H1 (cell line): ENCODE results near the gene ARHGEF7. TPM values are rescaled to one million over a fixed set of nuclear protein-coding genes. Genes with fewer than 3 reads are reported as not detected.

Experiments used
- CTCF ChIA-PET: fragments of 300-600 bp; sonication (Branson Sonifier 250); formaldehyde crosslinking; loops from one replicate; lab custom pipeline; 2021; ENCODE audit not compliant: partially characterized antibody; lab: Charles Lee
- POLR2A ChIA-PET: fragments of 300-600 bp; sonication (Branson Sonifier 250); formaldehyde crosslinking; loops from one replicate; lab custom pipeline; 2021; ENCODE audit warnings: inconsistent platforms; ENCODE audit not compliant: partially characterized antibody; lab: Charles Lee
- DNase-seq, 2 experiments: peaks; one replicate each; pipeline versions ENCODE4 v3.0.0 to v3.0.0-alpha.2; 2010 to 2022; ENCODE audit warnings: low spot score in 2 of 2, low read depth in 1 of 2, mixed read lengths in 1 of 2
- FAIRE-seq: peaks from 2 replicates; lab custom pipeline; 2011; peaks lifted over from hg19 to GRCh38; lab: Jason Lieb, UNC
- H2AFZ ChIP-seq: 2 replicates; pipeline ENCODE4 v1.8.1; 2012; ENCODE audit warnings: low read length, inconsistent platforms
- H2AK5ac ChIP-seq: 2 replicates; pipeline ENCODE4 v1.6.1; 2013; ENCODE audit warnings: low read depth, low read length
- H2BK120ac ChIP-seq: replicated peaks from 2 replicates; pipeline ENCODE3; 2013; ENCODE audit warnings: low read depth, low read length, inconsistent platforms
- H2BK12ac ChIP-seq: 2 replicates; pipeline ENCODE4 v1.6.1; 2013; ENCODE audit warnings: low read depth, low read length
- H2BK15ac ChIP-seq: 2 replicates; pipeline ENCODE4 v1.6.1; 2013; ENCODE audit warnings: low read length
- H2BK20ac ChIP-seq: 2 replicates; pipeline ENCODE4 v1.6.1; 2013; ENCODE audit warnings: low read length
- H2BK5ac ChIP-seq: 2 replicates; pipeline ENCODE4 v1.6.1; 2013; ENCODE audit warnings: low read depth, low read length
- H3K14ac ChIP-seq: 2 replicates; pipeline ENCODE4 v1.6.1; 2013; ENCODE audit warnings: inconsistent platforms; ENCODE audit not compliant: insufficient read length
- H3K18ac ChIP-seq: 2 replicates; pipeline ENCODE4 v1.6.1; 2013; ENCODE audit warnings: low read length; ENCODE audit errors: extremely low read depth
- H3K23ac ChIP-seq: 2 replicates; pipeline ENCODE4 v1.6.1; 2013; ENCODE audit warnings: inconsistent platforms; ENCODE audit not compliant: insufficient read length
- H3K23me2 ChIP-seq: 2 replicates; pipeline ENCODE4 v1.6.1; 2013; ENCODE audit warnings: low read depth, low read length
- H3K27ac ChIP-seq: 2 replicates; pipeline ENCODE4 v1.6.1; 2011; ENCODE audit warnings: low read depth, low read length, inconsistent platforms
- H3K27me3 ChIP-seq, 4 experiments: replicated peaks in 1 of 4; 1 replicate in 1 of 4; 2 replicates in 3 of 4; pipeline versions ENCODE4 v1.6.1 to v1.8.1; 2011 to 2013; ENCODE audit warnings: low read length in 3 of 4, mild to moderate bottlenecking in 3 of 4, inconsistent platforms in 2 of 4, mixed read lengths in 2 of 4, moderate library complexity in 1 of 4; ENCODE audit not compliant: control insufficient read depth in 3 of 4, insufficient read depth in 3 of 4; ENCODE audit errors: extremely low read depth in 1 of 4
- H3K36me3 ChIP-seq, 4 experiments: 2 replicates each; pipeline versions ENCODE4 v1.6.1 to v1.8.1; 2011 to 2013; ENCODE audit warnings: mild to moderate bottlenecking in 4 of 4, low read length in 3 of 4, moderate library complexity in 2 of 4, control low read depth in 1 of 4, inconsistent platforms in 1 of 4; ENCODE audit not compliant: insufficient read depth in 4 of 4, control insufficient read depth in 2 of 4
- H3K4ac ChIP-seq: replicated peaks from 2 replicates; pipeline ENCODE3; 2013; ENCODE audit warnings: low read length, low read depth, mixed read lengths, inconsistent platforms; ENCODE audit not compliant: insufficient read length
- H3K4me1 ChIP-seq, 4 experiments: replicated peaks in 1 of 4; 1 replicate in 1 of 4; 2 replicates in 3 of 4; pipeline versions ENCODE4 v1.6.1 to v1.8.1; 2011 to 2013; ENCODE audit warnings: low read length in 3 of 4, inconsistent platforms in 2 of 4, mixed read lengths in 1 of 4; ENCODE audit not compliant: insufficient read depth in 4 of 4, control insufficient read depth in 3 of 4
- H3K4me2 ChIP-seq, 2 experiments: 2 replicates each; pipeline versions ENCODE4 v1.6.1 to v1.8.1; 2011 to 2013; ENCODE audit warnings: low read depth in 2 of 2, low read length in 2 of 2, control low read depth in 1 of 2, inconsistent platforms in 1 of 2, mild to moderate bottlenecking in 1 of 2; ENCODE audit not compliant: insufficient read depth in 1 of 2
- H3K4me3 ChIP-seq, 4 experiments: fragments of 200-600, 300-600 bp in 1 of 4; sonication (generic), shearing (Covaris generic), sonication (Bioruptor Twin) in 1 of 4; 2 replicates each; pipeline versions ENCODE4 v1.5.1 to v1.8.1; 2011 to 2016; ENCODE audit warnings: low read length in 4 of 4, low read depth in 3 of 4, control low read depth in 2 of 4, inconsistent platforms in 2 of 4, mild to moderate bottlenecking in 2 of 4, mixed read lengths in 1 of 4, moderate library complexity in 1 of 4; ENCODE audit not compliant: insufficient read depth in 2 of 4; ENCODE audit errors: extremely low read depth in 1 of 4
- H3K56ac ChIP-seq: replicated peaks from 2 replicates; pipeline ENCODE3; 2013; ENCODE audit warnings: low read depth, mild to moderate bottlenecking, mixed read lengths, low read length, inconsistent platforms; ENCODE audit not compliant: insufficient read length
- H3K79me1 ChIP-seq: 2 replicates; pipeline ENCODE4 v1.6.1; 2013; ENCODE audit warnings: low read depth, low read length, control low read depth
- H3K79me2 ChIP-seq, 2 experiments: 2 replicates each; pipeline versions ENCODE4 v1.6.1 to v1.8.1; 2012 to 2013; ENCODE audit warnings: low read length in 2 of 2, mild to moderate bottlenecking in 2 of 2, inconsistent platforms in 1 of 2; ENCODE audit not compliant: insufficient read depth in 2 of 2, control insufficient read depth in 1 of 2
- H3K9ac ChIP-seq, 4 experiments: replicated peaks in 1 of 4; 1 replicate in 1 of 4; 2 replicates in 3 of 4; pipeline versions ENCODE4 v1.6.1 to v1.8.1; 2011 to 2013; ENCODE audit warnings: low read depth in 3 of 4, low read length in 3 of 4, control low read depth in 2 of 4, mild to moderate bottlenecking in 2 of 4, moderate library complexity in 2 of 4, inconsistent platforms in 1 of 4; ENCODE audit errors: extremely low read depth in 1 of 4
- H3K9me3 ChIP-seq, 2 experiments: 2 replicates each; pipeline versions ENCODE4 v1.6.1 to v1.8.1; 2012 to 2013; ENCODE audit warnings: mild to moderate bottlenecking in 2 of 2, moderate library complexity in 2 of 2, control low read depth in 1 of 2, inconsistent platforms in 1 of 2, low read depth in 1 of 2, low read length in 1 of 2, mixed read lengths in 1 of 2; ENCODE audit not compliant: insufficient read depth in 2 of 2
- H4K20me1 ChIP-seq, 2 experiments: replicated peaks in 1 of 2; 2 replicates each; pipeline versions ENCODE3 to v1.8.1; 2011 to 2013; ENCODE audit warnings: inconsistent platforms in 2 of 2, low read length in 2 of 2, mild to moderate bottlenecking in 1 of 2; ENCODE audit not compliant: insufficient read depth in 2 of 2, control insufficient read depth in 1 of 2
- H4K5ac ChIP-seq: 2 replicates; pipeline ENCODE4 v1.6.1; 2013; ENCODE audit warnings: low read length, low read depth, mixed read lengths, inconsistent platforms; ENCODE audit not compliant: insufficient read length
- H4K8ac ChIP-seq: 2 replicates; pipeline ENCODE4 v1.8.0; 2013; ENCODE audit warnings: mild to moderate bottlenecking, moderate library complexity, low read length, inconsistent platforms; ENCODE audit not compliant: insufficient read depth; ENCODE audit errors: extremely low read depth
- H4K91ac ChIP-seq: replicated peaks from 2 replicates; pipeline ENCODE3; 2013; ENCODE audit warnings: low read length, mixed read lengths, inconsistent platforms; ENCODE audit not compliant: insufficient read length
- NRF1 ChIP-seq: IDR thresholded peaks from 2 replicates; pipeline ENCODE4 v1.6.1; 2011; ENCODE audit warnings: mild to moderate bottlenecking, low read depth, low read length, improper control_type of control experiment
- POLR2A ChIP-seq, 2 experiments: IDR thresholded peaks; 1 replicate in 1 of 2; 2 replicates in 1 of 2; pipeline ENCODE4 v1.6.1; 2011; ENCODE audit warnings: low read depth in 2 of 2, low read length in 2 of 2, mild to moderate bottlenecking in 2 of 2; ENCODE audit errors: control extremely low read depth in 1 of 2
- RAD21 ChIP-seq, 2 experiments: IDR thresholded peaks in 1 of 2; conservative IDR thresholded peaks in 1 of 2; 2 replicates each; pipeline ENCODE4 v1.6.1; 2011; ENCODE audit warnings: low read depth in 2 of 2, low read length in 2 of 2, improper control_type of control experiment in 1 of 2, inconsistent platforms in 1 of 2, mild to moderate bottlenecking in 1 of 2, moderate library complexity in 1 of 2
- RBBP5 ChIP-seq: IDR thresholded peaks from 2 replicates; pipeline ENCODE4 v1.7.1; 2012; ENCODE audit warnings: low read depth, mild to moderate bottlenecking, inconsistent platforms, low read length, moderate library complexity, borderline replicate concordance
- RNF2 ChIP-seq: fragments of 200-900, 300-1000 bp; sonication (generic); IDR thresholded peaks from 2 replicates; pipeline ENCODE4 v1.7.1; 2016; ENCODE audit warnings: borderline replicate concordance, low read depth, mild to moderate bottlenecking, antibody characterized with exemption, low read length; ENCODE audit not compliant: poor library complexity, severe bottlenecking; ENCODE audit errors: missing control alignments
- SP2 ChIP-seq: IDR thresholded peaks from 2 replicates; pipeline ENCODE4 v1.6.1; 2012; ENCODE audit warnings: mild to moderate bottlenecking, low read length, inconsistent platforms
- TBP ChIP-seq: IDR thresholded peaks from 2 replicates; pipeline ENCODE4 v1.6.1; 2011; ENCODE audit warnings: low read depth, low read length, improper control_type of control experiment
- TCF12 ChIP-seq: IDR thresholded peaks from 2 replicates; pipeline ENCODE4 v1.6.1; 2011; ENCODE audit warnings: low read depth, mild to moderate bottlenecking, low read length
- WGBS, 2 experiments: shearing (Covaris generic) in 1 of 2; methylation state at CpG; one replicate each; pipeline versions ENCODE4 v1.1.6 to v1.1.7; 2013 to 2015; ENCODE audit warnings: low lambda C conversion rate in 2 of 2, mixed read lengths in 2 of 2, inconsistent platforms in 1 of 2, low coverage in 1 of 2, missing lambda C conversion rate in 1 of 2; ENCODE audit not compliant: insufficient replicate concordance in 2 of 2, insufficient coverage in 1 of 2, insufficient read length in 1 of 2; ENCODE audit errors: extremely low coverage in 1 of 2, missing lambda C conversion rate in 1 of 2; 5-methylcytosine and 5-hydroxymethylcytosine counted together
- polyA plus RNA-seq, 7 experiments: library from polyadenylated mRNA; depleted of rRNA in 3 of 7; stranded (reverse) in 5 of 7; unstranded in 2 of 7; fragments of >200 nt in 5 of 7; fragments of 200-250 nt in 2 of 7; gene quantifications; 1 replicate in 5 of 7; 2 replicates in 1 of 7; 4 replicates in 1 of 7; pipeline versions ENCODE4 v1.2.1 to v1.2.3, GENCODE V29; 2011 to 2013; ENCODE audit warnings: missing spikeins in 2 of 7, mixed read lengths in 2 of 7
- total RNA-seq: library from RNA; stranded (reverse); fragmentation: NEBNext Ultra II Directional; extraction: Animal tissue kit (Norgen Biotek cat#: 25700); gene quantifications from 2 replicates; pipeline ENCODE4 v1.2.1, GENCODE V29; 2021

Gene ARHGEF7
- total and polyA plus RNA-seq, 2 of the 8 experiments (the other 6 are each of a cell fraction or from before 2014, with no cell fraction given) = 26.2 to 56.5 TPM

- H3K4me1 ChIP-seq = peaks cover 0 to 2% (median 0%) of the 10 kb centered on the region in 4 experiments; a peak in 1 of 7 replicates
- H3K79me1 ChIP-seq = peaks cover 6% of the 10 kb centered on the region; the same call in 1 of the 2 replicates
- no peak overlapping the region for H4K8ac ChIP-seq
- H3K4me2 ChIP-seq = no peak overlapping the region
- H4K5ac ChIP-seq = no peak overlapping the region
- H3K56ac ChIP-seq = no peak overlapping the region
- H2BK12ac ChIP-seq = no peak overlapping the region
- H3K9ac ChIP-seq = no peak overlapping the region
- ChIA-PET POLR2A (no interaction called here), CTCF (interaction anchor here (1.5 to 2.3 kb wide), 2 partner anchors 28 to 80 kb away, joined by 3 to 11 read pairs; no protein-coding TSS in a partner anchor)
- H3K14ac ChIP-seq = no peak overlapping the region
- no peak overlapping the region for H2BK120ac ChIP-seq
- peaks cover 2% of the 10 kb centered on the region; the same call in 1 of the 2 replicates for H3K23me2 ChIP-seq
- peaks cover 6 to 13% of the 10 kb centered on the region in 2 experiments for H4K20me1 ChIP-seq
- H3K79me2 ChIP-seq = peaks cover 19 to 74% of the 10 kb centered on the region in 2 experiments
- no peaks in the 10 kb centered on the region for H3K9me3 ChIP-seq
- no peak overlapping the region for H3K27ac ChIP-seq
- H3K18ac ChIP-seq = no peak overlapping the region
- H3K27me3 ChIP-seq = peaks cover 0 to 1% (median 0%) of the 10 kb centered on the region in 4 experiments; a peak in 1 of 7 replicates
- H2BK20ac ChIP-seq = no peak overlapping the region
- DNase-seq (no peak), FAIRE-seq (no peak)
- TF ChIP-seq POLR2A (IDR thresholded peaks at IDR 0.05; ENCODE audit: control extremely low read depth in 1 of 2, low read depth in 2 of 2, low read length in 2 of 2) = no peak
- no peak for TF ChIP-seq SP2
- TF ChIP-seq RAD21 (IDR thresholded peaks at IDR 0.05 in 1 of 2, conservative IDR thresholded peaks at IDR 0.05 in 1 of 2; ENCODE audit: low read depth in 2 of 2, low read length in 2 of 2) = no peak
- TF ChIP-seq RBBP5 = no peak
- TF ChIP-seq TBP = no peak
- no peak for TF ChIP-seq RNF2
- no peak for TF ChIP-seq NRF1
- no peak for TF ChIP-seq TCF12
- no peak overlapping the region for H2AK5ac ChIP-seq
- no peak overlapping the region for H2BK15ac ChIP-seq
- 93% methylated on average over 1 of the region's 1 CpG; no CpG with 5 or more reads in 1 of the 2 experiments for WGBS, 2 experiments
- H4K91ac ChIP-seq = no peak overlapping the region
- no peak overlapping the region for H3K4me3 ChIP-seq
- no peak overlapping the region for H3K4ac ChIP-seq
- H3K36me3 ChIP-seq = peaks cover 0 to 9% (median 0%) of the 10 kb centered on the region in 4 experiments; a peak in 1 of 8 replicates
- no peak overlapping the region for H2BK5ac ChIP-seq
- no peak overlapping the region for H3K23ac ChIP-seq
- no peak overlapping the region for H2AFZ ChIP-seq
Measured at GRCh38 chr13:111156421-111156820, 41.3 kb downstream of the ARHGEF7 start.
